Smooth muscle cell (in vitro differentiated cells): Measurements from ENCODE around the gene AK5. TPM values are rescaled to one million over a fixed set of nuclear protein-coding genes. Genes with fewer than 3 reads are reported as not detected.

Source experiments
- DNase-seq: peaks from one replicate; lab custom pipeline; 2025; ENCODE audit not compliant: unreplicated experiment; lab: John Stamatoyannopoulos, UW
- H2AFZ ChIP-seq: fragments of 200-600 bp; sonication (generic); 2 replicates; pipeline ENCODE4 v1.6.0; 2016; ENCODE audit warnings: antibody characterized with exemption, low read depth, mild to moderate bottlenecking
- H3F3A ChIP-seq: fragments of 200-600 bp; sonication (generic); 2 replicates; pipeline ENCODE4 v1.6.0; 2017; ENCODE audit warnings: antibody characterized with exemption, low read depth
- H3K27ac ChIP-seq: fragments of 200-600 bp; sonication (generic); 2 replicates; pipeline ENCODE4 v1.5.1; 2016; ENCODE audit warnings: low read depth, mild to moderate bottlenecking
- H3K27me3 ChIP-seq: fragments of 200-600 bp; sonication (generic); 2 replicates; pipeline ENCODE4 v1.6.1; 2016; ENCODE audit warnings: low read depth, mild to moderate bottlenecking
- H3K36me3 ChIP-seq: fragments of 200-600 bp; sonication (generic); 2 replicates; pipeline ENCODE4 v1.5.1; 2016; ENCODE audit warnings: low read depth
- H3K4me1 ChIP-seq: fragments of 200-600 bp; sonication (generic); 2 replicates; pipeline ENCODE4 v1.5.1; 2016; ENCODE audit warnings: low read depth
- H3K4me2 ChIP-seq: fragments of 200-600 bp; sonication (generic); 2 replicates; pipeline ENCODE4 v1.6.0; 2016; ENCODE audit warnings: mild to moderate bottlenecking
- H3K4me3 ChIP-seq: fragments of 200-600 bp; sonication (generic); 2 replicates; pipeline ENCODE4 v1.5.1; 2016; ENCODE audit warnings: mild to moderate bottlenecking
- H3K79me2 ChIP-seq: fragments of 200-600 bp; sonication (generic); 2 replicates; pipeline ENCODE4 v1.6.0; 2016; ENCODE audit warnings: low read depth, mild to moderate bottlenecking
- H3K9ac ChIP-seq: fragments of 200-600 bp; sonication (generic); 2 replicates; pipeline ENCODE4 v1.6.0; 2016; ENCODE audit warnings: low read depth
- H3K9me3 ChIP-seq: fragments of 200-600 bp; sonication (generic); replicated peaks from 2 replicates; pipeline ENCODE4 v1.5.1; 2016; ENCODE audit warnings: low read depth
- H4K20me1 ChIP-seq: fragments of 200-600 bp; sonication (generic); 2 replicates; pipeline ENCODE4 v1.6.0; 2016; ENCODE audit warnings: low read depth
- WGBS: methylation state at CpG from one replicate; pipeline ENCODE4 v1.1.7; 2016; ENCODE audit warnings: low lambda C conversion rate; 5-methylcytosine and 5-hydroxymethylcytosine counted together
- polyA plus RNA-seq: library from polyadenylated mRNA; unstranded; fragments of >200 nt; fragmentation: Nextera tagmentation; extraction: Ambion mirVana; gene quantifications from 2 replicates; pipeline ENCODE4 v1.2.1, GENCODE V29; 2016
- total RNA-seq: library from RNA; depleted of rRNA; stranded (reverse); fragments of >200 nt; gene quantifications from 2 replicates; pipeline ENCODE4 v1.2.3, GENCODE V29; 2014
- TF ChIP-seq, protein P1 (sequence below): fragments of 200-600 bp; sonication (generic); IDR thresholded peaks from 2 replicates; pipeline ENCODE4 v1.5.1; 2017; ENCODE audit warnings: borderline replicate concordance, mild to moderate bottlenecking, antibody characterized with exemption; ENCODE audit not compliant: insufficient read depth, poor library complexity, severe bottlenecking

Gene AK5
- total and polyA plus RNA-seq, 2 experiments from 2014 or later: 0.43 TPM; not detected in 1

DNA sequence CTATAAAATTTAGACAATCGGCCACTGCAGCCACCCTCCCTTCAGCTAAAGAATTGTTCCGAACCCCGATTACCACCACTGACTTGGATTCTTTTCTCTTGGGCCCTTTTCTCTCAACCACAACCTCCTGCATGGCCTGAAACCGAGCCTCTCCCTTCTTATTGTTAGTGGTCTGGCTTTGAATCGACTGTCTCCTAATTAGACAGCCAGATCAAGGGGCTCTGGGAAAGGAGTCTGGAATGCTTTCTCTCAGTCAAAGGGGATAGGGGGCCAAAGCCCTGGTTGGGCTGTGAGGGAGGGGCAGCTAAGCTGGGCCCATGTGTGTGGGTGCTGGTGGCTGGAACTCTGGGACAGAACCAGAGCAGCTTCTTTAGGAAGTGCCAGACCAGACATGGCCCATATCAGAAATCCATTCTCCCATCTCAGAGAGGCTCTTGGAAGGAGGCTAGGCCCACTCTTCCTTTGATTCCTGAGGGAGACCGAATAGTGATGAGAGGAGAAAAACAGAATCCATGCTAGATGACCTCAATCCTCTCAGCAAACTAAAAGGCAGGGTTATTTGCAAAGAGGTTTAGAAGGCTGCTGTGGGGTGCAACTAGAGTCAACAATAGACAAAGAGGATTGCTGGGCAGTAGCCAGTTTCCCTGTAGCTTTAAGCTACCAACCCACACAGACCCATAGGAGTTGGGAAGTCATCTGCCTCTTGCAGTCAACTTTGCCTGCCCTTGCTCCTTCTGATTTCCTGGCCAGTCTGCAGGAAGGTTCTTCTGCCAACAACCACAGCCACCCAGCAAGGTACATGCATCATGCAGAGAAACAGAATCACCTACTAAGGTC lies 117.6 kb downstream of the AK5 start:
- Histone ChIP-seq H3K9ac (no peak overlapping the region), H3K9me3 (no peaks in the 10 kb centered on the region), H3K27me3 (no peaks in the 10 kb centered on the region), H3K27ac (no peak overlapping the region), H3K4me1 (peaks cover 42% of the 10 kb centered on the region), H3K4me3 (no peak overlapping the region), H3K36me3 (no peaks in the 10 kb centered on the region), H2AFZ (no peak overlapping the region), H3F3A (no peaks in the 10 kb centered on the region), H3K79me2 (no peaks in the 10 kb centered on the region), H4K20me1 (no peaks in the 10 kb centered on the region), H3K4me2 (no peak overlapping the region)
- DNase-seq: no peak
- 77% methylated on average over 6 of the region's 6 CpGs for WGBS
- TF ChIP-seq, protein P1, sequence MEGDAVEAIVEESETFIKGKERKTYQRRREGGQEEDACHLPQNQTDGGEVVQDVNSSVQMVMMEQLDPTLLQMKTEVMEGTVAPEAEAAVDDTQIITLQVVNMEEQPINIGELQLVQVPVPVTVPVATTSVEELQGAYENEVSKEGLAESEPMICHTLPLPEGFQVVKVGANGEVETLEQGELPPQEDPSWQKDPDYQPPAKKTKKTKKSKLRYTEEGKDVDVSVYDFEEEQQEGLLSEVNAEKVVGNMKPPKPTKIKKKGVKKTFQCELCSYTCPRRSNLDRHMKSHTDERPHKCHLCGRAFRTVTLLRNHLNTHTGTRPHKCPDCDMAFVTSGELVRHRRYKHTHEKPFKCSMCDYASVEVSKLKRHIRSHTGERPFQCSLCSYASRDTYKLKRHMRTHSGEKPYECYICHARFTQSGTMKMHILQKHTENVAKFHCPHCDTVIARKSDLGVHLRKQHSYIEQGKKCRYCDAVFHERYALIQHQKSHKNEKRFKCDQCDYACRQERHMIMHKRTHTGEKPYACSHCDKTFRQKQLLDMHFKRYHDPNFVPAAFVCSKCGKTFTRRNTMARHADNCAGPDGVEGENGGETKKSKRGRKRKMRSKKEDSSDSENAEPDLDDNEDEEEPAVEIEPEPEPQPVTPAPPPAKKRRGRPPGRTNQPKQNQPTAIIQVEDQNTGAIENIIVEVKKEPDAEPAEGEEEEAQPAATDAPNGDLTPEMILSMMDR: no peak

DNA sequence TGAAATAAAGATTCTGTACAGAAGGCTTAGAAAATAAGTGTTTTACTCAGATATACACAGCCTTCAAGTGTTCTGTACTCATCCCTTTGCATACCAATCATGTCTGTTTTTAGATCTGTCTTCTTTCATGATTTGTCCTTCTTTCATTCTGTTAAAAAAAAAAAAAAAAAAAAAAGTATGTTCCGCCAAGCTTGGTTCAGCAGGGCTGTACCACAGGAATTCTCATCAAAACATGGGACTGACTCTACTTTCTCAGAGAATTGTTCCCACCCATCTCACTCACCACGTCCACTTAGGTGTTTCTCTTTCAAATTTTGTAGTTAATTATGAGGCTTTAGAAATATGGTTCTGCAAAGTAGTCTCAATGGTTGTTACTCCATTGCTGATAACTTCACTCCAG lies 119.0 kb downstream of the AK5 start:
- Histone ChIP-seq H3K79me2 (no peaks in the 10 kb centered on the region), H4K20me1 (no peaks in the 10 kb centered on the region), H3K36me3 (no peaks in the 10 kb centered on the region), H2AFZ (no peak overlapping the region), H3K9ac (no peak overlapping the region), H3K9me3 (no peaks in the 10 kb centered on the region), H3K4me1 (peaks cover 32% of the 10 kb centered on the region), H3K27me3 (no peaks in the 10 kb centered on the region), H3K4me3 (no peak overlapping the region), H3K27ac (no peak overlapping the region), H3K4me2 (no peak overlapping the region), H3F3A (no peaks in the 10 kb centered on the region)
- 53% methylated on average over 2 of the region's 2 CpGs for WGBS
- TF ChIP-seq, protein P1: no peak
- no peak for DNase-seq

- H3F3A ChIP-seq: no peaks in the 10 kb centered on the region
- peaks cover 26% of the 10 kb centered on the region for H3K4me1 ChIP-seq
- TF ChIP-seq, protein P1: no peak
- 95% methylated on average over 2 of the region's 2 CpGs for WGBS
- H3K27me3 ChIP-seq: no peaks in the 10 kb centered on the region
- no peak overlapping the region for H3K9ac ChIP-seq
- H3K79me2 ChIP-seq: no peaks in the 10 kb centered on the region
- no peak overlapping the region for H2AFZ ChIP-seq
- no peak for DNase-seq
- no peaks in the 10 kb centered on the region for H3K9me3 ChIP-seq
- H3K27ac ChIP-seq: no peak overlapping the region
- no peaks in the 10 kb centered on the region for H3K36me3 ChIP-seq
- H3K4me3 ChIP-seq: no peak overlapping the region
- no peaks in the 10 kb centered on the region for H4K20me1 ChIP-seq
- no peak overlapping the region for H3K4me2 ChIP-seq
Observed at GRCh38 chr1:77401384-77401783, 119.6 kb downstream of the AK5 start.

GRCh38 chr1:77405186-77405585 lies 123.4 kb downstream of the AK5 start:
- Histone ChIP-seq H3K4me1 (peaks cover 2% of the 10 kb centered on the region), H3K36me3 (no peaks in the 10 kb centered on the region), H2AFZ (no peak overlapping the region), H4K20me1 (no peaks in the 10 kb centered on the region), H3K27ac (no peak overlapping the region), H3K79me2 (no peaks in the 10 kb centered on the region), H3K4me3 (no peak overlapping the region), H3F3A (no peaks in the 10 kb centered on the region), H3K9me3 (no peaks in the 10 kb centered on the region), H3K9ac (no peak overlapping the region), H3K27me3 (no peaks in the 10 kb centered on the region), H3K4me2 (no peak overlapping the region)
- 62% methylated on average over 4 of the region's 4 CpGs for WGBS
- DNase-seq: no peak
- TF ChIP-seq, protein P1: no peak
